H1 (cell line): ENCODE results near the gene OPCML. TPM values are rescaled to one million over a fixed set of nuclear protein-coding genes. Genes with fewer than 3 reads are reported as not detected.

Source experiments
- CTCF ChIA-PET: fragments of 300-600 bp; sonication (Branson Sonifier 250); formaldehyde crosslinking; loops from one replicate; lab custom pipeline; 2021; ENCODE audit not compliant: partially characterized antibody; lab: Charles Lee
- POLR2A ChIA-PET: fragments of 300-600 bp; sonication (Branson Sonifier 250); formaldehyde crosslinking; loops from one replicate; lab custom pipeline; 2021; ENCODE audit warnings: inconsistent platforms; ENCODE audit not compliant: partially characterized antibody; lab: Charles Lee
- DNase-seq, 2 experiments: peaks; one replicate each; pipeline versions ENCODE4 v3.0.0 to v3.0.0-alpha.2; 2010 to 2022; ENCODE audit warnings: low spot score in 2 of 2, low read depth in 1 of 2, mixed read lengths in 1 of 2
- FAIRE-seq: peaks from 2 replicates; lab custom pipeline; 2011; peaks lifted over from hg19 to GRCh38; lab: Jason Lieb, UNC
- H2AFZ ChIP-seq: 2 replicates; pipeline ENCODE4 v1.8.1; 2012; ENCODE audit warnings: low read length, inconsistent platforms
- H2AK5ac ChIP-seq: 2 replicates; pipeline ENCODE4 v1.6.1; 2013; ENCODE audit warnings: low read depth, low read length
- H2BK120ac ChIP-seq: replicated peaks from 2 replicates; pipeline ENCODE3; 2013; ENCODE audit warnings: low read depth, low read length, inconsistent platforms
- H2BK12ac ChIP-seq: 2 replicates; pipeline ENCODE4 v1.6.1; 2013; ENCODE audit warnings: low read depth, low read length
- H2BK15ac ChIP-seq: 2 replicates; pipeline ENCODE4 v1.6.1; 2013; ENCODE audit warnings: low read length
- H2BK20ac ChIP-seq: 2 replicates; pipeline ENCODE4 v1.6.1; 2013; ENCODE audit warnings: low read length
- H2BK5ac ChIP-seq: 2 replicates; pipeline ENCODE4 v1.6.1; 2013; ENCODE audit warnings: low read depth, low read length
- H3K14ac ChIP-seq: 2 replicates; pipeline ENCODE4 v1.6.1; 2013; ENCODE audit warnings: inconsistent platforms; ENCODE audit not compliant: insufficient read length
- H3K18ac ChIP-seq: 2 replicates; pipeline ENCODE4 v1.6.1; 2013; ENCODE audit warnings: low read length; ENCODE audit errors: extremely low read depth
- H3K23ac ChIP-seq: 2 replicates; pipeline ENCODE4 v1.6.1; 2013; ENCODE audit warnings: inconsistent platforms; ENCODE audit not compliant: insufficient read length
- H3K23me2 ChIP-seq: 2 replicates; pipeline ENCODE4 v1.6.1; 2013; ENCODE audit warnings: low read depth, low read length
- H3K27ac ChIP-seq: 2 replicates; pipeline ENCODE4 v1.6.1; 2011; ENCODE audit warnings: low read depth, low read length, inconsistent platforms
- H3K27me3 ChIP-seq, 4 experiments: replicated peaks in 1 of 4; 1 replicate in 1 of 4; 2 replicates in 3 of 4; pipeline versions ENCODE4 v1.6.1 to v1.8.1; 2011 to 2013; ENCODE audit warnings: low read length in 3 of 4, mild to moderate bottlenecking in 3 of 4, inconsistent platforms in 2 of 4, mixed read lengths in 2 of 4, moderate library complexity in 1 of 4; ENCODE audit not compliant: control insufficient read depth in 3 of 4, insufficient read depth in 3 of 4; ENCODE audit errors: extremely low read depth in 1 of 4
- H3K36me3 ChIP-seq, 4 experiments: 2 replicates each; pipeline versions ENCODE4 v1.6.1 to v1.8.1; 2011 to 2013; ENCODE audit warnings: mild to moderate bottlenecking in 4 of 4, low read length in 3 of 4, moderate library complexity in 2 of 4, control low read depth in 1 of 4, inconsistent platforms in 1 of 4; ENCODE audit not compliant: insufficient read depth in 4 of 4, control insufficient read depth in 2 of 4
- H3K4ac ChIP-seq: replicated peaks from 2 replicates; pipeline ENCODE3; 2013; ENCODE audit warnings: low read length, low read depth, mixed read lengths, inconsistent platforms; ENCODE audit not compliant: insufficient read length
- H3K4me1 ChIP-seq, 4 experiments: replicated peaks in 1 of 4; 1 replicate in 1 of 4; 2 replicates in 3 of 4; pipeline versions ENCODE4 v1.6.1 to v1.8.1; 2011 to 2013; ENCODE audit warnings: low read length in 3 of 4, inconsistent platforms in 2 of 4, mixed read lengths in 1 of 4; ENCODE audit not compliant: insufficient read depth in 4 of 4, control insufficient read depth in 3 of 4
- H3K4me2 ChIP-seq, 2 experiments: 2 replicates each; pipeline versions ENCODE4 v1.6.1 to v1.8.1; 2011 to 2013; ENCODE audit warnings: low read depth in 2 of 2, low read length in 2 of 2, control low read depth in 1 of 2, inconsistent platforms in 1 of 2, mild to moderate bottlenecking in 1 of 2; ENCODE audit not compliant: insufficient read depth in 1 of 2
- H3K4me3 ChIP-seq, 4 experiments: fragments of 200-600, 300-600 bp in 1 of 4; sonication (generic), shearing (Covaris generic), sonication (Bioruptor Twin) in 1 of 4; 2 replicates each; pipeline versions ENCODE4 v1.5.1 to v1.8.1; 2011 to 2016; ENCODE audit warnings: low read length in 4 of 4, low read depth in 3 of 4, control low read depth in 2 of 4, inconsistent platforms in 2 of 4, mild to moderate bottlenecking in 2 of 4, mixed read lengths in 1 of 4, moderate library complexity in 1 of 4; ENCODE audit not compliant: insufficient read depth in 2 of 4; ENCODE audit errors: extremely low read depth in 1 of 4
- H3K56ac ChIP-seq: replicated peaks from 2 replicates; pipeline ENCODE3; 2013; ENCODE audit warnings: low read depth, mild to moderate bottlenecking, mixed read lengths, low read length, inconsistent platforms; ENCODE audit not compliant: insufficient read length
- H3K79me1 ChIP-seq: 2 replicates; pipeline ENCODE4 v1.6.1; 2013; ENCODE audit warnings: low read depth, low read length, control low read depth
- H3K79me2 ChIP-seq, 2 experiments: 2 replicates each; pipeline versions ENCODE4 v1.6.1 to v1.8.1; 2012 to 2013; ENCODE audit warnings: low read length in 2 of 2, mild to moderate bottlenecking in 2 of 2, inconsistent platforms in 1 of 2; ENCODE audit not compliant: insufficient read depth in 2 of 2, control insufficient read depth in 1 of 2
- H3K9ac ChIP-seq, 4 experiments: replicated peaks in 1 of 4; 1 replicate in 1 of 4; 2 replicates in 3 of 4; pipeline versions ENCODE4 v1.6.1 to v1.8.1; 2011 to 2013; ENCODE audit warnings: low read depth in 3 of 4, low read length in 3 of 4, control low read depth in 2 of 4, mild to moderate bottlenecking in 2 of 4, moderate library complexity in 2 of 4, inconsistent platforms in 1 of 4; ENCODE audit errors: extremely low read depth in 1 of 4
- H3K9me3 ChIP-seq, 2 experiments: 2 replicates each; pipeline versions ENCODE4 v1.6.1 to v1.8.1; 2012 to 2013; ENCODE audit warnings: mild to moderate bottlenecking in 2 of 2, moderate library complexity in 2 of 2, control low read depth in 1 of 2, inconsistent platforms in 1 of 2, low read depth in 1 of 2, low read length in 1 of 2, mixed read lengths in 1 of 2; ENCODE audit not compliant: insufficient read depth in 2 of 2
- H4K20me1 ChIP-seq, 2 experiments: replicated peaks in 1 of 2; 2 replicates each; pipeline versions ENCODE3 to v1.8.1; 2011 to 2013; ENCODE audit warnings: inconsistent platforms in 2 of 2, low read length in 2 of 2, mild to moderate bottlenecking in 1 of 2; ENCODE audit not compliant: insufficient read depth in 2 of 2, control insufficient read depth in 1 of 2
- H4K5ac ChIP-seq: 2 replicates; pipeline ENCODE4 v1.6.1; 2013; ENCODE audit warnings: low read length, low read depth, mixed read lengths, inconsistent platforms; ENCODE audit not compliant: insufficient read length
- H4K8ac ChIP-seq: 2 replicates; pipeline ENCODE4 v1.8.0; 2013; ENCODE audit warnings: mild to moderate bottlenecking, moderate library complexity, low read length, inconsistent platforms; ENCODE audit not compliant: insufficient read depth; ENCODE audit errors: extremely low read depth
- H4K91ac ChIP-seq: replicated peaks from 2 replicates; pipeline ENCODE3; 2013; ENCODE audit warnings: low read length, mixed read lengths, inconsistent platforms; ENCODE audit not compliant: insufficient read length
- BRCA1 ChIP-seq: IDR thresholded peaks from 2 replicates; pipeline ENCODE4 v1.6.1; 2012; ENCODE audit warnings: low read depth, low read length, improper control_type of control experiment
- CBX8 ChIP-seq: fragments of 300-800, 300-1000 bp; sonication (generic); IDR thresholded peaks from 2 replicates; pipeline ENCODE4 v1.7.1; 2016; ENCODE audit warnings: low read depth, low read length, borderline replicate concordance
- CREB1 ChIP-seq: IDR thresholded peaks from 2 replicates; pipeline ENCODE4 v1.6.1; 2012; ENCODE audit warnings: inconsistent platforms
- CTBP2 ChIP-seq: IDR thresholded peaks from 2 replicates; pipeline ENCODE4 v1.7.0; 2011; ENCODE audit warnings: borderline replicate concordance, mild to moderate bottlenecking, moderate library complexity, mixed read lengths, low read length; ENCODE audit not compliant: insufficient read depth, insufficient read length
- E2F6 ChIP-seq: IDR thresholded peaks from 2 replicates; pipeline ENCODE4 v1.6.1; 2012; ENCODE audit warnings: inconsistent platforms
- FOSL1 ChIP-seq: IDR thresholded peaks from 2 replicates; pipeline ENCODE4 v1.6.1; 2011; ENCODE audit warnings: mild to moderate bottlenecking, low read depth, low read length, moderate library complexity; ENCODE audit not compliant: insufficient read depth
- GABPA ChIP-seq: IDR thresholded peaks from 2 replicates; pipeline ENCODE4 v1.6.1; 2011; ENCODE audit warnings: mild to moderate bottlenecking, low read length, moderate library complexity, borderline replicate concordance; ENCODE audit not compliant: insufficient read depth
- HDAC6 ChIP-seq: IDR thresholded peaks from one replicate; pipeline ENCODE4 v1.7.1; 2012; ENCODE audit warnings: low read depth, mild to moderate bottlenecking, inconsistent platforms, low read length, moderate library complexity
- POLR2A ChIP-seq, 2 experiments: IDR thresholded peaks; 1 replicate in 1 of 2; 2 replicates in 1 of 2; pipeline ENCODE4 v1.6.1; 2011; ENCODE audit warnings: low read depth in 2 of 2, low read length in 2 of 2, mild to moderate bottlenecking in 2 of 2; ENCODE audit errors: control extremely low read depth in 1 of 2
- RXRA ChIP-seq: IDR thresholded peaks from 2 replicates; pipeline ENCODE4 v1.6.1; 2011; ENCODE audit warnings: low read depth, mild to moderate bottlenecking, low read length, moderate library complexity; ENCODE audit not compliant: insufficient read depth
- SP1 ChIP-seq: IDR thresholded peaks from 2 replicates; pipeline ENCODE4 v1.6.1; 2011; ENCODE audit warnings: low read depth, low read length
- SRF ChIP-seq: IDR thresholded peaks from 2 replicates; pipeline ENCODE4 v1.6.1; 2011; ENCODE audit warnings: mild to moderate bottlenecking, low read depth, low read length, moderate library complexity
- TAF1 ChIP-seq: IDR thresholded peaks from 2 replicates; pipeline ENCODE4 v1.6.1; 2011; ENCODE audit warnings: mild to moderate bottlenecking, low read depth, low read length
- TCF12 ChIP-seq: IDR thresholded peaks from 2 replicates; pipeline ENCODE4 v1.6.1; 2011; ENCODE audit warnings: low read depth, mild to moderate bottlenecking, low read length
- WGBS, 2 experiments: shearing (Covaris generic) in 1 of 2; methylation state at CpG; one replicate each; pipeline versions ENCODE4 v1.1.6 to v1.1.7; 2013 to 2015; ENCODE audit warnings: low lambda C conversion rate in 2 of 2, mixed read lengths in 2 of 2, inconsistent platforms in 1 of 2, low coverage in 1 of 2, missing lambda C conversion rate in 1 of 2; ENCODE audit not compliant: insufficient replicate concordance in 2 of 2, insufficient coverage in 1 of 2, insufficient read length in 1 of 2; ENCODE audit errors: extremely low coverage in 1 of 2, missing lambda C conversion rate in 1 of 2; 5-methylcytosine and 5-hydroxymethylcytosine counted together
- polyA plus RNA-seq, 7 experiments: library from polyadenylated mRNA; depleted of rRNA in 3 of 7; stranded (reverse) in 5 of 7; unstranded in 2 of 7; fragments of >200 nt in 5 of 7; fragments of 200-250 nt in 2 of 7; gene quantifications; 1 replicate in 5 of 7; 2 replicates in 1 of 7; 4 replicates in 1 of 7; pipeline versions ENCODE4 v1.2.1 to v1.2.3, GENCODE V29; 2011 to 2013; ENCODE audit warnings: missing spikeins in 2 of 7, mixed read lengths in 2 of 7
- total RNA-seq: library from RNA; stranded (reverse); fragmentation: NEBNext Ultra II Directional; extraction: Animal tissue kit (Norgen Biotek cat#: 25700); gene quantifications from 2 replicates; pipeline ENCODE4 v1.2.1, GENCODE V29; 2021

The OPCML gene
- total and polyA plus RNA-seq, 2 of the 8 experiments (the other 6 are each of a cell fraction or from before 2014, with no cell fraction given), result 2.3 to 3.1 TPM

- no peak overlapping the region for H3K4me3 ChIP-seq
- ChIA-PET CTCF (interaction anchor here (1.1 to 1.6 kb wide), 4 partner anchors 9 to 249 kb away, joined by 3 to 5 read pairs (median 4); no protein-coding TSS in a partner anchor), POLR2A (no interaction called here)
- no peaks in the 10 kb centered on the region for H3K36me3 ChIP-seq
- H4K5ac ChIP-seq, result no peak overlapping the region
- H3K14ac ChIP-seq, result no peak overlapping the region
- no peak for FAIRE-seq
- no peak overlapping the region for H4K91ac ChIP-seq
- DNase-seq, result no peak
- H3K79me2 ChIP-seq, result no peaks in the 10 kb centered on the region
- no peak overlapping the region for H3K27ac ChIP-seq
- no peak overlapping the region for H3K4ac ChIP-seq
- no peak overlapping the region for H3K56ac ChIP-seq
- no peak overlapping the region for H2AK5ac ChIP-seq
- 87% methylated on average over 6 of the region's 6 CpGs; no CpG with 5 or more reads in 1 of the 2 experiments for WGBS, 2 experiments
- no peak overlapping the region for H2AFZ ChIP-seq
- H2BK20ac ChIP-seq, result no peak overlapping the region
- H3K18ac ChIP-seq, result no peak overlapping the region
- H2BK120ac ChIP-seq, result no peak overlapping the region
- no peaks in the 10 kb centered on the region; a peak in 3 of 7 replicates for H3K27me3 ChIP-seq
- no peaks in the 10 kb centered on the region for H3K9me3 ChIP-seq
- no peak overlapping the region for H3K4me2 ChIP-seq
- no peak overlapping the region for H4K8ac ChIP-seq
- no peaks in the 10 kb centered on the region for H3K79me1 ChIP-seq
- no peak overlapping the region for H2BK12ac ChIP-seq
- H2BK5ac ChIP-seq, result no peak overlapping the region
- H3K23ac ChIP-seq, result no peak overlapping the region
- H2BK15ac ChIP-seq, result no peak overlapping the region
- H3K9ac ChIP-seq, result no peak overlapping the region
- no peaks in the 10 kb centered on the region; the same call in 1 of the 2 replicates for H3K23me2 ChIP-seq
- TF ChIP-seq RXRA (no peak), GABPA (no peak), TCF12 (no peak), BRCA1 (no peak), FOSL1 (no peak), SP1 (no peak), HDAC6 (no peak), POLR2A (IDR thresholded peaks at IDR 0.05; ENCODE audit: control extremely low read depth in 1 of 2, low read depth in 2 of 2, low read length in 2 of 2) (no peak), SRF (no peak), CREB1 (no peak), CBX8 (no peak), CTBP2 (no peak), TAF1 (no peak), E2F6 (no peak)
- TF ChIP-seq, all 59 proteins: peak for 0
- H3K4me1 ChIP-seq, result peaks cover 6 to 26% (median 9%) of the 10 kb centered on the region in 4 experiments
- H4K20me1 ChIP-seq, result no peaks in the 10 kb centered on the region
Measured at GRCh38 chr11:132788816-132789325, 743.4 kb downstream of the OPCML start.
